ENCODE results near the gene CFAP299.

DNA sequence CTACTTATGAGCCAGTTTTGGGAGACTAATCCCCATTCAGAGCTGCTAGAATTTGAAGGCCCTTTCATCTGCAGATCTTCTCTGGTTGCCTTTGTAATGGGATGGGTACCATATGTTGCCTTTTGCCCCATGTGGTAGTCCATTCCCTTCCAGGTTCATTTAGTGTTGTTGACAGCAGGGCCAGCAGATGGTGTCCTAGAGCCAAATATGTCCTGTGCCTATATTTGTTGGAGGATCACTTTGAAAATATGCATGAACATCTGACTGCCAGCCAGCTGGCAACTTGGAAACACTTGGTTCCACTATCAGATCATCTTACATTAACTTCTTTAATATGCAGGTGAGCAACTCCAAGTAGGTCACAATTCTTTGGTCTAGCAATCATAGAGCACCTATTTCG lies 30.4 kb downstream of the CFAP299 start:
- TF ChIP-seq POLR2AphosphoS5 (IDR thresholded peaks at IDR 0.05; ENCODE audit: insufficient read depth, low read depth, low read length) (no peak), MYC (IDR thresholded peaks at IDR 0.05; ENCODE audit: low read depth, low read length) (no peak), EZH2 (IDR thresholded peaks at IDR 0.05; ENCODE audit: borderline replicate concordance, low read depth, low read length, severe bottlenecking) (no peak), FOS (IDR thresholded peaks at IDR 0.05; ENCODE audit: borderline replicate concordance, insufficient read depth, low read length) (no peak), POLR2A (IDR thresholded peaks at IDR 0.05; ENCODE audit: low read depth, low read length) (no peak)
- TF ChIP-seq, protein P1, sequence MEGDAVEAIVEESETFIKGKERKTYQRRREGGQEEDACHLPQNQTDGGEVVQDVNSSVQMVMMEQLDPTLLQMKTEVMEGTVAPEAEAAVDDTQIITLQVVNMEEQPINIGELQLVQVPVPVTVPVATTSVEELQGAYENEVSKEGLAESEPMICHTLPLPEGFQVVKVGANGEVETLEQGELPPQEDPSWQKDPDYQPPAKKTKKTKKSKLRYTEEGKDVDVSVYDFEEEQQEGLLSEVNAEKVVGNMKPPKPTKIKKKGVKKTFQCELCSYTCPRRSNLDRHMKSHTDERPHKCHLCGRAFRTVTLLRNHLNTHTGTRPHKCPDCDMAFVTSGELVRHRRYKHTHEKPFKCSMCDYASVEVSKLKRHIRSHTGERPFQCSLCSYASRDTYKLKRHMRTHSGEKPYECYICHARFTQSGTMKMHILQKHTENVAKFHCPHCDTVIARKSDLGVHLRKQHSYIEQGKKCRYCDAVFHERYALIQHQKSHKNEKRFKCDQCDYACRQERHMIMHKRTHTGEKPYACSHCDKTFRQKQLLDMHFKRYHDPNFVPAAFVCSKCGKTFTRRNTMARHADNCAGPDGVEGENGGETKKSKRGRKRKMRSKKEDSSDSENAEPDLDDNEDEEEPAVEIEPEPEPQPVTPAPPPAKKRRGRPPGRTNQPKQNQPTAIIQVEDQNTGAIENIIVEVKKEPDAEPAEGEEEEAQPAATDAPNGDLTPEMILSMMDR (IDR thresholded peaks at IDR 0.05; ENCODE audit: extremely low read depth in 1 of 2, insufficient read depth in 1 of 2, low read depth in 1 of 2, low read length in 2 of 2) = peak; percentile 41 to 54
- TF ChIP-seq, protein P2, sequence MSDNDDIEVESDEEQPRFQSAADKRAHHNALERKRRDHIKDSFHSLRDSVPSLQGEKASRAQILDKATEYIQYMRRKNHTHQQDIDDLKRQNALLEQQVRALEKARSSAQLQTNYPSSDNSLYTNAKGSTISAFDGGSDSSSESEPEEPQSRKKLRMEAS (IDR thresholded peaks at IDR 0.05; ENCODE audit: insufficient read depth, insufficient read length) = no peak

All from endothelial cell of umbilical vein (primary cell).